Motor neuron (in vitro differentiated cells): ENCODE measurements around the gene DEDD. TPM values are rescaled to one million over a fixed set of nuclear protein-coding genes. Genes with fewer than 3 reads are reported as not detected.
A peak's percentile ranks its signal among the peaks of the same experiment; 100 is the strongest.

Source experiments
- ATAC-seq, 8 experiments: fragments of 200-7000 bp; cut with Tn5 transposase; replicated peaks in 6 of 8; 2 replicates each; pipeline ENCODE4 v1.8.0; 2021; ENCODE audit warnings: mild to moderate bottlenecking in 8 of 8, moderate library complexity in 8 of 8
- H3K27ac ChIP-seq, 2 donors: fragments of 250-450 bp; sonication (Bioruptor Pico); 2 replicates each; pipeline ENCODE4 v1.9.0; 2021; ENCODE audit warnings: antibody characterized with exemption in 2 of 2, mild to moderate bottlenecking in 2 of 2, moderate library complexity in 1 of 2
- H3K4me1 ChIP-seq, 2 donors: fragments of 250-450 bp; sonication (Bioruptor Pico); replicated peaks in 1 of 2; 2 replicates each; pipeline ENCODE4 v1.6.1; 2021; ENCODE audit warnings: antibody characterized with exemption in 2 of 2, mild to moderate bottlenecking in 2 of 2, moderate library complexity in 1 of 2
- H3K4me3 ChIP-seq, 5 donors: fragments of 250-450 bp; sonication (Bioruptor Pico); 2 replicates each; pipeline ENCODE4 v1.9.0; 2021; ENCODE audit warnings: antibody characterized with exemption in 5 of 5, mild to moderate bottlenecking in 5 of 5, moderate library complexity in 4 of 5
- WGBS, 10 experiments: fragments of 450-650 bp; shearing (Covaris generic); methylation state at CpG; one replicate each; pipeline ENCODE4 v1.0.0; 2022; 5-methylcytosine and 5-hydroxymethylcytosine counted together
- in situ Hi-C, 9 experiments: fragments of 400-800 bp; cut with MboI; loops; one replicate each; pipeline ENCODE4 v1.15.0; 2021; ENCODE audit warnings: low sequenced_read_pairs in 9 of 9, low pct_unique_long_range_greater_than_20kb in 2 of 9; ENCODE audit not compliant: unreplicated experiment in 9 of 9
- total RNA-seq, 8 experiments: library from RNA; unstranded; fragments of 300-600 nt; gene quantifications; 2 replicates each; pipeline versions ENCODE4 v1.2.3 to v1.2.4, GENCODE V29; 2022

Gene DEDD
- total RNA-seq, 8 experiments from 2014 or later = 12.6 to 34.4 (median 23.0) TPM

DNA sequence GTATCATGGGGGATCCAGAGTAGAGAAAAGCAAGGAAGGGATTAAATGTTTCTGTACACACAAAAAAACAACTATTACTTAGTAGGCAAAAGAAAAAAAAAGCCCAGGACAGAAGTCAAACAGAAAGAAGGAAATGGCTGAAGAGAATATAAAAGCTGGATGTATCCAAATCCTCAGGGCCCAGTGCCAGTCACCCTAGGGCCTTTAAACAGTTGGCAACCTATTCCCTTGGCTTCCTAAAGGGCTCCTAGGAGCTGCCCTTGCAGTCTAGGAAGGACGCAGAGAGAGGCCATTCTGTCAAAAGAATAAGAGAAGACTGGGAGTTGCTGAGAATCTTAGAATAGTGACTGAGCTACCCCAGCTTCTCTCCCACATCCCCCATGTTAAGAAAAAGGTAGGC lies 39.9 kb upstream of the DEDD start:
- 58 to 100% (median 88%) methylated on average over 1 of the region's 1 CpG; no CpG with 5 or more reads in 3 of the 10 experiments for WGBS, 10 experiments
- peaks cover 8 to 14% of the 10 kb centered on the region in 2 donors for H3K4me1 ChIP-seq
- ATAC-seq = no peak
- H3K4me3 ChIP-seq = no peak overlapping the region
- H3K27ac ChIP-seq = no peak overlapping the region
- in situ Hi-C loops = loop anchor here in 1 of 9 experiments (25.0 kb wide), 1 partner anchor 760 kb away; the partner anchor contains the start of gene VANGL2

DNA sequence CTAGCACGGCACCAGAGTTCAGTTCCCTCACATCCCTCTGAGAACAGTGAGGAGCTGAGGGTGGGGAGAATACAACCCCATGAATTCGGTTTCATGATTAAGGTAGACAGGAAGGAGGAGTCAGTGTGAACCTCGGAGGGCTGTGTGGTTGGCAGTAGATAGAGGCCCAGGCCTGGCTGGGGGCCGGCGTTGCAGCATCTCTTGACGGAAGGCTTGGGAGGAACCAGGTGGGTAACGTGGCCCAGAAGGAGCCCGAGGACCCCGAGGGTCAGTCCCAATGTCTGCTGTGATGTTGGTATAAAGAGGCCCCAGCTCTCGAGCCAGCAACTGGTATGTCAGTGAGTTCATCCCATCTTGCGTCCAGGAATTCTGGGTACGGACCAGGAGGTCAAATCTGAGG lies 39.2 kb upstream of the DEDD start:
- Histone ChIP-seq H3K4me3 (no peak overlapping the region), H3K27ac (no peak overlapping the region), H3K4me1 (peaks cover 11 to 15% of the 10 kb centered on the region in 2 donors)
- in situ Hi-C loops = loop anchor here in 1 of 9 experiments (25.0 kb wide), 1 partner anchor 759 kb away; the partner anchor contains the start of gene VANGL2
- WGBS, 10 experiments = 80 to 100% (median 100%) methylated on average over 1 to 7 of the region's 12 CpGs; no CpG with 5 or more reads in 3 of the 10 experiments
- ATAC-seq = no peak

DNA sequence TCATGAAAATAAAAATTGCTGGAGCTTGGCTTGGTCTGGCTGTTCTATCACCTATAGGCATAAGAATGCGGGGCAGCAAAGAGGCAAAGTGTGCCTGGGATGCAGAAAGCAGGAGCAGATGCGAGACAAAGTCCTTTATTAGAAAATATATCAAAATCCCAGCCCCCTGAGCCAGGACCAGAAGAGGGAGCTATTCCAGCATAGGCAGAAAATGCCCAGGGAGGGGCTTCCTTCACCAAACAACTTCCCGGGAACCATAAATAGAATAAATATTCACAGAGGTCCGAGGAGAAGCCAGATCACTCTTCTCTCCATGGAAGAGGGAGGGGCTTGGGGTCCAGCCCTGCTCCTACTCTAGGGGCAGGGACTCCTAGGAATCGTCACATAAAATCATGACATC lies 38.7 kb upstream of the DEDD start:
- peaks cover 7 to 11% of the 10 kb centered on the region in 2 donors for H3K4me1 ChIP-seq
- in situ Hi-C loops = loop anchor here in 1 of 9 experiments (25.0 kb wide), 1 partner anchor 759 kb away; the partner anchor contains the start of gene VANGL2
- ATAC-seq = peak in 1 of 8 experiments; percentile 22
- 35 to 87% (median 60%) methylated on average over 1 to 5 of the region's 5 CpGs; no CpG with 5 or more reads in 1 of the 10 experiments for WGBS, 10 experiments
- no peak overlapping the region for H3K4me3 ChIP-seq
- no peak overlapping the region for H3K27ac ChIP-seq

DNA sequence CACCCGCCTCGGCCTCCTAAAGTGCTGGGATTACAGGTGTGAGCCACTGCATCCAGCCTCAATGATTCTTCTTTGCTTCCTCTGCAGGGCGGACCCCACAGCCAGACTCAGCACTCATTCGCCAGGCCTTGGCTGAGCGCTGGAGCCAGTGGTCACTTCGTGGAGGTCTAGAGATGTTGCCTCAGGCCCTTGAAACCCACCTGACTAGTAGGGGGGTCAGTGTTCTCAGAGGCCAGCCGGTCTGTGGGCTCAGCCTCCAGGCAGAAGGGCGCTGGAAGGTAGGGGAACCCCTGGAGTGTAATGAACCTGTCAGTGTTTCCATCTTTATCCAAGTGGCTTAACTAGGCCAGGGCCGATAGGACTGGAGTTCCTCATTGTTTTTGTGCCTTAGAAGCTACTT lies 36.4 kb upstream of the DEDD start:
- Histone ChIP-seq H3K27ac (no peak overlapping the region), H3K4me3 (no peak overlapping the region), H3K4me1 (peaks cover 7 to 13% of the 10 kb centered on the region in 2 donors)
- no peak for ATAC-seq
- WGBS, 10 experiments = 93 to 100% (median 97%) methylated on average over 1 to 9 of the region's 9 CpGs; no CpG with 5 or more reads in 5 of the 10 experiments
- in situ Hi-C loops = loop anchor here in 1 of 9 experiments (25.0 kb wide), 1 partner anchor 757 kb away; the partner anchor contains the start of gene VANGL2

DNA sequence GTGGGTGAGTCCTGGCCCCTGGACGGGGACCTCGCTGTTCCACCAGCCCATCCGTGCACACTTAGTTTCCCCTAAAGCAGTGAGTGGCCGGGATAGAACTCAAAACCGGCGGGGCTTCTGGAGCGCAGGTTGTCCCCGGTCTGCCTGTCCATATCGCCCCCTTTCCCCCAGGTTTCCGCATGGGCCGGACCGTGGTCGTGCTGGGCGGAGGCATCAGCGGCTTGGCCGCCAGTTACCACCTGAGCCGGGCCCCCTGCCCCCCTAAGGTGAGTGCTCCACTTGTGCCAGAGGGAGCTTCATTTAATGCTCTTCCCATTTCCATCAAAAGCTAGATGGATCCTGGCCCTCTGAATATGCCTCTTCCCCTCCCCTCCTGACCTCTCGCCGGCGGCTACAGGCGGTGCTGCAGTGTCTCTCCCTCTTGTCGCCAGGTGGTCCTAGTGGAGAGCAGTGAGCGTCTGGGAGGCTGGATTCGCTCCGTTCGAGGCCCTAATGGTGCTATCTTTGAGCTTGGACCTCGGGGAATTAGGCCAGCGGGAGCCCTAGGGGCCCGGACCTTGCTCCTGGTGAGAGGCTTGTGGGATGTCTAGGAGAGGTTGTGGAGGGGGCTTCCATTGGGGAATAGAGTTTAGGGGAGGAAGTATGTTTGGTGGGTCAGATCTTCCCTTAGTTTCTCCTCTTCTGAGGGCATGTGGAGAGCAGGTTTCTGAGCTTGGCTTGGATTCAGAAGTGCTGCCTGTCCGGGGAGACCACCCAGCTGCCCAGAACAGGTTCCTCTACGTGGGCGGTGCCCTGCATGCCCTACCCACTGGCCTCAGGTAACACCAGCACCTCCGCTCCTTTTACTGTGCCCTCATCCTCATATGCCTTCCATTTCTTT lies 34.4 kb upstream of the DEDD start:
- in situ Hi-C loops = loop anchor here in 1 of 9 experiments (25.0 kb wide), 1 partner anchor 755 kb away; the partner anchor contains the start of gene VANGL2
- H3K27ac ChIP-seq = peak overlapping the region; percentile 58 to 75

DNA sequence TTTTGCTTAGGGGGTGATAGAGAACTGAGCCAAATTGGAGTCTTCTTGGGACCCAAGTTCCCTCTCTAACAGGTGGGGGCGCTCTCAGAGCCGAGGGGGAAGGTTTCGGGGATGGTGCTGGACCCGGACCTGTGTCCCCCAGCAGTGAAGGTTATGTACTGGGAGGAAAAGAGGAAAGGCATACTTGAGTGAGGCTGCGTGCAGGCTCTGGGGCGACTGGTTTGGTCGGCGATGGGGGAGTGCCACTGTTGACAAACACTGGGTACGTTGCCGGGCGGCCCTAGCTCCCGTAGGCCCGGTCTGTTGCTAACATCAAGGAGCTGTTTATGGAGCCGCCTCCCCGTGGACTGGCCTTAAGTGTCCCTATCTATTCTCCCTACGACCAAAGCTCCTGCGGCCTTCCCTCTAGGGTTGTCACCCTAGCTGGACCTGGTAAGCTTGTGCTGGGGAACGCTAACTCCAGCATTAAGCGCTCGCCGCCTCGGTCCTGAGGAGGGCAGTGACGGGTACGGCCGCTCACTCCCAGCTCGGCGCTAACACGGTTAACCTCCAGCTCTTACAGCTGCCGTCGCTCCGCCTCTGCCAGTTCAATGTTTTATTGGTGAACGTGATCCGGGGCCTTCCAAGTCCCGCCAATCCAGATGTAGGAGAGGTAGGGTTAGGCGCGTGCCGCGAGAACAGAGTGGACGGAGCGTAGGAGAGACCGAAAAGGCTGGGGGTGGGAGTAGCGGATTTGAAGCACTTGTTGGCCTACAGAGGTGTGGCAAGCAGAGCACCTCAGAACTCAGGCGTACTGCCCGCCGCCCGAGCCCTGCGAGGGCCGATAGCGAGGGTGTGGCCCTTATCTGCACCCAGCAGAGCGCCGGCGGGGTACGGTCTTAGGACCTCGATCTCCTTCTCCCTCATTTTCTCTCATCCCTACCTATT lies 33.5 kb upstream of the DEDD start, which contains the start of gene PPOX:
Gene PPOX (plus strand): TSS at position 685 of the 927 bp plus-strand sequence. CDS start 422 bp downstream, outside the sequence.
- Histone ChIP-seq H3K27ac (peak within 1 kb of the TSS; percentile 76 to 84), H3K4me3 (peak within 1 kb of the TSS; percentile 64 to 87 (median 72)), H3K4me1 (peaks cover 7 to 13% of the 10 kb centered on the region in 2 donors)
- 0 to 2% (median 0%) methylated on average over 1 to 33 of the region's 54 CpGs; no CpG with 5 or more reads in 3 of the 10 experiments for WGBS, 10 experiments
- in situ Hi-C loops = loop anchor here in 1 of 9 experiments (25.0 kb wide), 1 partner anchor 754 kb away; the partner anchor contains the start of gene VANGL2
- ATAC-seq = peak; percentile 91 to 96 (median 94)

More for the DNA sequence above, 34.4 kb upstream of the DEDD start:
- 2 to 70% (median 15%) methylated on average over 4 to 21 of the region's 33 CpGs; no CpG with 5 or more reads in 1 of the 10 experiments for WGBS, 10 experiments
- Histone ChIP-seq H3K4me3 (peak overlapping the region; percentile 64 to 87 (median 72)), H3K4me1 (peaks cover 7 to 13% of the 10 kb centered on the region in 2 donors)
- ATAC-seq = peak in 3 of 8 experiments; percentile 0 to 1 (median 1)

DNA sequence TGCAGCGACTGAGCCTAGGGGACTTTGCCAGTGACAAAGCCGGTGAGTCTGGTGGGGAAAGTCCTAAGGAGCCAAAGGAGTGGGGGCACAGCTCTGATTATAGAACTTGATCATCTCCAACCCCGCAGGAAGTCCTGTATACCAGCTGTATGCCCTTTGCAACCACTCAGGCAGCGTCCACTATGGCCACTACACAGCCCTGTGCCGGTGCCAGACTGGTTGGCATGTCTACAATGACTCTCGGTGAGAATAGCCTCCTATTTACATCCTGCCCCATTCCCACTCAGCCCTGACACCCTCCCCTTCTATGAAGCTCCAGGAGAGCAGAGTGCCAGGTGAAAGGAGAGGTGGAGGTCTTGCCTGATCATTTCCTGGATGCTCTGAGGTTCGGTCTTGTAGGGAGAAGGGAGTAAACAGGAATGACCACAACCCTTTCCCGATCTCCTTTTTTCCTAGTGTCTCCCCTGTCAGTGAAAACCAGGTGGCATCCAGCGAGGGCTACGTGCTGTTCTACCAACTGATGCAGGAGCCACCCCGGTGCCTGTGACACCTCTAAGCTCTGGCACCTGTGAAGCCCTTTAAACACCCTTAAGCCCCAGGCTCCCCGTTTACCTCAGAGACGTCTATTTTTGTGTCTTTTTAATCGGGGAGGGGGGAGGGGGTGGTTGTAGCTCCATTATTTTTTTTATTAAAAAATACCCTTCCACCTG lies 32.6 kb upstream of the DEDD start:
- Histone ChIP-seq H3K27ac (peak overlapping the region; percentile 76 to 84), H3K4me1 (peaks cover 11 to 19% of the 10 kb centered on the region in 2 donors), H3K4me3 (peak overlapping the region; percentile 64 to 87 (median 72))
- no peak for ATAC-seq
- in situ Hi-C loops = loop anchor here in 1 of 9 experiments (25.0 kb wide), 1 partner anchor 753 kb away; the partner anchor contains the start of gene VANGL2
- WGBS, 10 experiments = 69 to 100% (median 92%) methylated on average over 1 to 11 of the region's 14 CpGs; no CpG with 5 or more reads in 3 of the 10 experiments

DNA sequence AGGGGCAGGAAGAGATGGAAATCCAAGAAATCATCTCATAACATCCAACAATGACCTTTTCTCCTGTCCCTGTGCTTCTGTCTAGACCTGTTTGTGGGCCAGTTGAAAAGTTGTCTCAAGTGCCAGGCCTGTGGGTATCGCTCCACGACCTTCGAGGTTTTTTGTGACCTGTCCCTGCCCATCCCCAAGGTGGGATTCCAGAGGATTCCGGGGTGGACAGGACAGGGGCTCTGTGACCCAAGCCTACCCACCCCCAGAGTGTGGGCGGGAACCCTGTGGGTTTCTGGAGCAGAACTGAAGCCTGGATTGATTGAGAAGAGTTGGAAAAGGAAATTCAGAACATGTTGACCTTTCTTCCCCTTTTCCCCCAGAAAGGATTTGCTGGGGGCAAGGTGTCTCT lies 31.3 kb upstream of the DEDD start:
- H3K27ac ChIP-seq = no peak overlapping the region
- 77 to 100% (median 94%) methylated on average over 1 to 5 of the region's 5 CpGs; no CpG with 5 or more reads in 2 of the 10 experiments for WGBS, 10 experiments
- in situ Hi-C loops = loop anchor here in 1 of 9 experiments (25.0 kb wide), 1 partner anchor 751 kb away; the partner anchor contains the start of gene VANGL2
- no peak for ATAC-seq
- H3K4me1 ChIP-seq = peaks cover 13 to 22% of the 10 kb centered on the region in 2 donors
- no peak overlapping the region for H3K4me3 ChIP-seq

DNA sequence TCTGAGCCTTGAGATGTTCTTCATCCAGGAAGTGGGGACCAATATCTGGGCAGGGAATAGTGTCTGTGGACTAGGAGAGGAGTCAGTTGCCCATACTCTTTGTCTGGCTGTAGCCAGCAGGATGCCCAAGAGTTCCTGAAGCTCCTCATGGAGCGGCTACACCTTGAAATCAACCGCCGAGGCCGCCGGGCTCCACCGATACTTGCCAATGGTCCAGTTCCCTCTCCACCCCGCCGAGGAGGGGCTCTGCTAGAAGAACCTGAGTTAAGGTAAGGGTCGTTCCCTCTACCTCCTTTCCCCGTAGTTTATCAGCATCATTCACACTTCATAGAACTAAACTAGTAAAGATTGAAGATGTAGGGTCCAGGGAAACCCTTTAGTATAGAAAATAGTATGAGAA lies 30.3 kb upstream of the DEDD start:
- Histone ChIP-seq H3K4me1 (peaks cover 17 to 22% of the 10 kb centered on the region in 2 donors), H3K4me3 (no peak overlapping the region), H3K27ac (no peak overlapping the region)
- in situ Hi-C loops = loop anchor here in 1 of 9 experiments (25.0 kb wide), 1 partner anchor 751 kb away; the partner anchor contains the start of gene VANGL2
- 73 to 100% (median 92%) methylated on average over 1 to 10 of the region's 10 CpGs; no CpG with 5 or more reads in 3 of the 10 experiments for WGBS, 10 experiments
- ATAC-seq = no peak

DNA sequence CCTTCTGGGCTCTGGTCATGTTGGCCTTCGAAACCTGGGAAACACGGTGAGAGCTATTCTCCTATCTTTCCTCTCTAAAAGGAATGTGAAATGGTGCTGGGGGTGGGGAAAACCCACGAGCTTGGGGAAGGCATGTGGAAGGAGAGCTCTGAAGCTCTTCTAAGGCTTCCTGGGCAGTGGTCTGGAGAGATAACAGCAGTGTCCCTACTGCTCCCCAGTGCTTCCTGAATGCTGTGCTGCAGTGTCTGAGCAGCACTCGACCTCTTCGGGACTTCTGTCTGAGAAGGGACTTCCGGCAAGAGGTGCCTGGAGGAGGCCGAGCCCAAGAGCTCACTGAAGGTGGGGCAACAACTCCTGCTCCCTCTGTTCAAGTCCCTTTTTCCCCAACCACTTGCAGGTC lies 29.6 kb upstream of the DEDD start:
- peaks cover 11 to 15% of the 10 kb centered on the region in 2 donors for H3K4me1 ChIP-seq
- 82 to 92% (median 87%) methylated on average over 3 to 5 of the region's 7 CpGs; no CpG with 5 or more reads in 4 of the 10 experiments for WGBS, 10 experiments
- H3K27ac ChIP-seq = no peak overlapping the region
- ATAC-seq = no peak
- no peak overlapping the region for H3K4me3 ChIP-seq
- in situ Hi-C loops = loop anchor here in 1 of 9 experiments (25.0 kb wide), 1 partner anchor 750 kb away; the partner anchor contains the start of gene VANGL2

DNA sequence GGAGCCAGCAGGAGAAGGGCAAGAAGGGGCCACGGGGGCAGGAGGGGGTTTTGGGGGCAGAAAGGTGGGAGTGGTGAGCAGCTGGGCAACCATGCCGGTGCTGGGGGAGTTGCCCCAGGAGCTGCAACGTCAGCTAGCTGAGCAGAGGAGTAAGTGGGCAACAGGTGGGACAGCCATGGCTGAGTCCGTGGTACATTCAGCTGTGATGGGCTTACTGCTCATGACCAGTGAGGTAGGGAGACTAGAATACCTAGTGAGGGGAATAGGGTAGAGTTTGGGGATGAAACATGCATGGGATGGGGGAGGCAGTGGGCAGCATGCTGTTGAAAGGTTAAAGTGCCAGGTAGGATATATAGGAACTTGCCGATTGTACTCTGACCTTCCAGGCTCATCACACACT lies 29.2 kb upstream of the DEDD start:
- no peak for ATAC-seq
- WGBS, 10 experiments = 70 to 100% (median 93%) methylated on average over 1 to 3 of the region's 5 CpGs; no CpG with 5 or more reads in 7 of the 10 experiments
- Histone ChIP-seq H3K4me1 (peaks cover 10 to 15% of the 10 kb centered on the region in 2 donors), H3K27ac (no peak overlapping the region), H3K4me3 (no peak overlapping the region)
- in situ Hi-C loops = loop anchor here in 1 of 9 experiments (25.0 kb wide), 1 partner anchor 749 kb away; the partner anchor contains the start of gene VANGL2
